Astrocyte (in vitro differentiated cells and primary cell): ENCODE measurements around the gene BTBD6. TPM values are rescaled to one million over a fixed set of nuclear protein-coding genes. Genes with fewer than 3 reads are reported as not detected.

ENCODE experiments used
- DNase-seq: peaks from one replicate; pipeline ENCODE4 v3.0.0-alpha.2; 2010; ENCODE audit warnings: low read depth
- FAIRE-seq: peaks from 2 replicates; lab custom pipeline; 2011; peaks lifted over from hg19 to GRCh38; lab: Jason Lieb, UNC
- H2AFZ ChIP-seq: 2 replicates; pipeline ENCODE4 v1.6.0; 2012; ENCODE audit warnings: low read depth, low read length, inconsistent platforms
- H3K27ac ChIP-seq: 2 replicates; pipeline ENCODE4 v1.5.1; 2011; ENCODE audit warnings: low read depth, low read length, inconsistent platforms
- H3K27me3 ChIP-seq: 2 replicates; pipeline ENCODE4 v1.6.0; 2011; ENCODE audit warnings: low read length, inconsistent platforms; ENCODE audit not compliant: insufficient read depth
- H3K36me3 ChIP-seq: 2 replicates; pipeline ENCODE4 v1.5.1; 2011; ENCODE audit warnings: low read length, inconsistent platforms; ENCODE audit not compliant: insufficient read depth
- H3K4me1 ChIP-seq: 2 replicates; pipeline ENCODE4 v1.5.1; 2011; ENCODE audit warnings: low read length, inconsistent platforms; ENCODE audit not compliant: insufficient read depth
- H3K4me2 ChIP-seq: 2 replicates; pipeline ENCODE4 v1.6.0; 2012; ENCODE audit warnings: low read length, inconsistent platforms
- H3K4me3 ChIP-seq: 2 replicates; pipeline ENCODE4 v1.5.1; 2011; ENCODE audit warnings: low read depth, mild to moderate bottlenecking, low read length, inconsistent platforms; ENCODE audit not compliant: insufficient read depth
- H3K79me2 ChIP-seq: 2 replicates; pipeline ENCODE4 v1.6.0; 2012; ENCODE audit warnings: mild to moderate bottlenecking, low read length, inconsistent platforms; ENCODE audit not compliant: insufficient read depth
- H3K9ac ChIP-seq: 2 replicates; pipeline ENCODE4 v1.6.0; 2012; ENCODE audit warnings: mild to moderate bottlenecking, low read length, inconsistent platforms
- H3K9me3 ChIP-seq: 2 replicates; pipeline ENCODE4 v1.5.1; 2012; ENCODE audit warnings: low read depth, mild to moderate bottlenecking, low read length, inconsistent platforms; ENCODE audit not compliant: insufficient read depth
- H4K20me1 ChIP-seq: 2 replicates; pipeline ENCODE4 v1.6.0; 2012; ENCODE audit warnings: low read length, inconsistent platforms; ENCODE audit not compliant: insufficient read depth
- H3K27ac Mint-ChIP-seq: one replicate; pipeline ENCODE4 v1.8.0; 2021; ENCODE audit warnings: mild to moderate bottlenecking, mixed read lengths; ENCODE audit not compliant: unreplicated experiment
- H3K27me3 Mint-ChIP-seq: one replicate; pipeline ENCODE4 v1.8.0; 2021; ENCODE audit warnings: low read depth, mixed read lengths; ENCODE audit not compliant: unreplicated experiment
- H3K36me3 Mint-ChIP-seq: one replicate; pipeline ENCODE4 v1.8.0; 2021; ENCODE audit warnings: low read depth, mixed read lengths; ENCODE audit not compliant: unreplicated experiment
- H3K4me1 Mint-ChIP-seq: one replicate; pipeline ENCODE4 v1.8.0; 2021; ENCODE audit warnings: low read depth, mixed read lengths; ENCODE audit not compliant: unreplicated experiment
- H3K4me3 Mint-ChIP-seq: one replicate; pipeline ENCODE4 v1.8.0; 2021; ENCODE audit warnings: mild to moderate bottlenecking, moderate library complexity, mixed read lengths; ENCODE audit not compliant: unreplicated experiment
- H3K9me3 Mint-ChIP-seq: one replicate; pipeline ENCODE4 v1.8.0; 2021; ENCODE audit warnings: mild to moderate bottlenecking, mixed read lengths; ENCODE audit not compliant: unreplicated experiment
- EZH2 ChIP-seq: IDR thresholded peaks from 2 replicates; pipeline ENCODE4 v1.6.1; 2012; ENCODE audit warnings: mild to moderate bottlenecking, low read length, inconsistent platforms; ENCODE audit not compliant: insufficient read depth
- total RNA-seq: library from RNA; stranded (reverse); gene quantifications from 2 replicates; pipeline ENCODE4 v1.2.1, GENCODE V29; 2021
- TF ChIP-seq, protein P1 (sequence below): IDR thresholded peaks from 2 replicates; pipeline ENCODE4 v1.5.1; 2011; ENCODE audit warnings: low read depth, mild to moderate bottlenecking, inconsistent platforms, low read length, moderate library complexity; ENCODE audit not compliant: insufficient read depth

Gene BTBD6
- total RNA-seq, 1 donor from 2014 or later, result 25.1 TPM

DNA sequence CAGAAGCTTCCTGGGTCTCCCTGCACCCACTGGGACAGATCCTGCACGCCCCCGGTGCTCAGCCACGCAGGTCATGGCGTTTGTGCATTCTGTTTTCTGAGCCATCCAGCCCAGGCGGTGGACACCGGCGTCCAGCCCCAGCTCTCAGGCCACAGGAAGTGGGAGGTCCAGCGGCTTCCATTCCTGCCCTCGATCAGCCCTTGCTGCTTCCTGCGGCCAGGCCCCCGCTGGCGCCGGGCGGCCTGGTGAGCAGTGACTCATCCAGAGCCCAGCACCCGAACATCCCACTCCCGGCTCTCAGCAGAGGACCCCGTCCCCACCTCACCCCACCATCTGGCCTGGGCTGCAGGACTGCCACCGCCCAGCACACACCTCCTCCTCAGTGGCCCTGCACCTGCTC, 49.2 kb upstream of the BTBD6 start:
- Mint-ChIP-seq H3K9me3 (no peaks in the 10 kb centered on the region), H3K27ac (no peak overlapping the region), H3K36me3 (no peaks in the 10 kb centered on the region), H3K4me3 (no peak overlapping the region), H3K27me3 (peaks cover 33% of the 10 kb centered on the region), H3K4me1 (peaks cover 2% of the 10 kb centered on the region)
- H3K9ac ChIP-seq, result no peak overlapping the region
- peak overlapping the region; percentile 66 for H3K4me2 ChIP-seq
- no peaks in the 10 kb centered on the region for H3K9me3 ChIP-seq
- no peaks in the 10 kb centered on the region for H3K79me2 ChIP-seq
- peaks cover 12% of the 10 kb centered on the region for H3K4me1 ChIP-seq
- H3K4me3 ChIP-seq, result no peak overlapping the region
- H2AFZ ChIP-seq, result no peak overlapping the region
- DNase-seq, result peak; percentile 42
- H4K20me1 ChIP-seq, result no peaks in the 10 kb centered on the region
- no peak for FAIRE-seq
- peaks cover 5% of the 10 kb centered on the region for H3K27me3 ChIP-seq
- H3K27ac ChIP-seq, result no peak overlapping the region
- no peaks in the 10 kb centered on the region for H3K36me3 ChIP-seq
- TF ChIP-seq EZH2, result no peak
- TF ChIP-seq, protein P1, sequence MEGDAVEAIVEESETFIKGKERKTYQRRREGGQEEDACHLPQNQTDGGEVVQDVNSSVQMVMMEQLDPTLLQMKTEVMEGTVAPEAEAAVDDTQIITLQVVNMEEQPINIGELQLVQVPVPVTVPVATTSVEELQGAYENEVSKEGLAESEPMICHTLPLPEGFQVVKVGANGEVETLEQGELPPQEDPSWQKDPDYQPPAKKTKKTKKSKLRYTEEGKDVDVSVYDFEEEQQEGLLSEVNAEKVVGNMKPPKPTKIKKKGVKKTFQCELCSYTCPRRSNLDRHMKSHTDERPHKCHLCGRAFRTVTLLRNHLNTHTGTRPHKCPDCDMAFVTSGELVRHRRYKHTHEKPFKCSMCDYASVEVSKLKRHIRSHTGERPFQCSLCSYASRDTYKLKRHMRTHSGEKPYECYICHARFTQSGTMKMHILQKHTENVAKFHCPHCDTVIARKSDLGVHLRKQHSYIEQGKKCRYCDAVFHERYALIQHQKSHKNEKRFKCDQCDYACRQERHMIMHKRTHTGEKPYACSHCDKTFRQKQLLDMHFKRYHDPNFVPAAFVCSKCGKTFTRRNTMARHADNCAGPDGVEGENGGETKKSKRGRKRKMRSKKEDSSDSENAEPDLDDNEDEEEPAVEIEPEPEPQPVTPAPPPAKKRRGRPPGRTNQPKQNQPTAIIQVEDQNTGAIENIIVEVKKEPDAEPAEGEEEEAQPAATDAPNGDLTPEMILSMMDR, result no peak

DNA sequence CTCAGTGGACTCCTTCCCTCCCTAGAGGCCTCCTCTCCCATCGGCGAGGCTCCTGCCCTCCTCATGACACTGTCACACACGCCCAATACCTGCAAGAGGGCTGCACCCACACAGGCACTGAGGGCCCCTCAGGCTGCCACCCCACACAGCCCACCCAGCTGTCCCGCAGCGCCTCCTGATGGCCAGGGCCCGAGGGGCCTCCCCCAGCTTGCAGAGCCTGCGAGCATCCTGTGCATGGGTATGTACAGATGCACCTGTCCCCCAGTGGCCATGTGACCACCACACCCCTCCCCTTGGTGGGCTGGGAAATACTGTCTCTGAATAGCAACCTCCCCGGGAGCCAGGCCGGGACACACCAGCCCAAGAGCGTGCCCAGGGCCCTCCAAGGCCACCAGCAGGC, 48.3 kb upstream of the BTBD6 start:
- H3K9me3 Mint-ChIP-seq, result no peaks in the 10 kb centered on the region
- DNase-seq, result no peak
- peaks cover 2% of the 10 kb centered on the region for H3K4me1 Mint-ChIP-seq
- Histone ChIP-seq H3K79me2 (no peaks in the 10 kb centered on the region), H3K9me3 (no peaks in the 10 kb centered on the region), H2AFZ (no peak overlapping the region), H3K27ac (no peak overlapping the region), H3K9ac (no peak overlapping the region), H3K4me2 (no peak overlapping the region), H3K4me3 (no peak overlapping the region), H3K36me3 (no peaks in the 10 kb centered on the region), H3K27me3 (peaks cover 5% of the 10 kb centered on the region), H4K20me1 (no peaks in the 10 kb centered on the region), H3K4me1 (peaks cover 11% of the 10 kb centered on the region)
- no peak for FAIRE-seq
- peaks cover 25% of the 10 kb centered on the region for H3K27me3 Mint-ChIP-seq
- no peaks in the 10 kb centered on the region for H3K36me3 Mint-ChIP-seq
- no peak overlapping the region for H3K27ac Mint-ChIP-seq
- no peak overlapping the region for H3K4me3 Mint-ChIP-seq
- TF ChIP-seq, protein P1, result no peak
- no peak for TF ChIP-seq EZH2

DNA sequence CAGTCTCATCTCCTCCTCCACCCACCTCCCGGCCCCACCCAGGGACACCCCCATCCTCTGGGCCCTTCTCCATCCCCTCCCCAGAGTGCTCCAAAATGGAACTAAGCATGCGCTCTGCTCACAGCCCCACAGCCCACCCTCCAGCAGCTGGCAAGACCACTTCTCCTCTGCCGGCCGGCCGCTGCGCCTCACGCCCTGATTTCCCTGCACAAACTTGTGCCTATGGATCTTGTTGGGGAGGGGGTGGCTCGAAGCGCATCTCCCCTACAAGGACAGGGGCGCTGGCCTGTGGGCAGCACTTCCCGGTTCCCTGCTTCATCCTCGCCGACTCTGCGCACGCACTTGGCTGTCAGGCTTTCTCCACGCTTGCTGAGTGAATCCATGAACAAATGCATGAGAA, 47.7 kb upstream of the BTBD6 start:
- TF ChIP-seq EZH2, result no peak
- TF ChIP-seq, protein P1, result no peak
- Histone ChIP-seq H4K20me1 (no peaks in the 10 kb centered on the region), H3K4me2 (no peak overlapping the region), H3K79me2 (no peaks in the 10 kb centered on the region), H3K27me3 (peaks cover 5% of the 10 kb centered on the region), H3K4me3 (no peak overlapping the region), H3K27ac (no peak overlapping the region), H3K9ac (no peak overlapping the region), H2AFZ (no peak overlapping the region), H3K9me3 (no peaks in the 10 kb centered on the region), H3K36me3 (no peaks in the 10 kb centered on the region), H3K4me1 (peaks cover 11% of the 10 kb centered on the region)
- FAIRE-seq (no peak), DNase-seq (no peak)
- Mint-ChIP-seq H3K27ac (no peak overlapping the region), H3K4me1 (peaks cover 2% of the 10 kb centered on the region), H3K27me3 (peaks cover 24% of the 10 kb centered on the region), H3K36me3 (no peaks in the 10 kb centered on the region), H3K4me3 (no peak overlapping the region), H3K9me3 (no peaks in the 10 kb centered on the region)
